ENCODE results near the gene ECE2.

Gene ECE2

DNA sequence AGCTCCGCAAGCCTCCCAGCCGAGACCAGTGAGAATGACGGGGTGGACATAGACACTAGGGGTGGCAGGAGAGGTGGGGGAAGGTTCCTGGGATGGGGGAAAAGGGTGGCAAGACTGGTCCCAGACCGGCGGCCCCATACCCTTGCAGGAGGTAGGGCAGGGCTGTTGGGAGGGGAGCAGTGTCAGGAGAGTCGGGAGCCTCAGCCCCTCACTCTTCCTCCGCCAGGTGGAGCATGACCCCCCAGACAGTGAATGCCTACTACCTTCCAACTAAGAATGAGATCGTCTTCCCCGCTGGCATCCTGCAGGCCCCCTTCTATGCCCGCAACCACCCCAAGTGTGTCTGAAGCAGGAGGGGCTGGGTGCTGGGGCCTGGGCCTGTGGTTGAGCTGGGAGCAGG lies 14.5 kb downstream of the ECE2 start:
- TF ChIP-seq, protein P1, sequence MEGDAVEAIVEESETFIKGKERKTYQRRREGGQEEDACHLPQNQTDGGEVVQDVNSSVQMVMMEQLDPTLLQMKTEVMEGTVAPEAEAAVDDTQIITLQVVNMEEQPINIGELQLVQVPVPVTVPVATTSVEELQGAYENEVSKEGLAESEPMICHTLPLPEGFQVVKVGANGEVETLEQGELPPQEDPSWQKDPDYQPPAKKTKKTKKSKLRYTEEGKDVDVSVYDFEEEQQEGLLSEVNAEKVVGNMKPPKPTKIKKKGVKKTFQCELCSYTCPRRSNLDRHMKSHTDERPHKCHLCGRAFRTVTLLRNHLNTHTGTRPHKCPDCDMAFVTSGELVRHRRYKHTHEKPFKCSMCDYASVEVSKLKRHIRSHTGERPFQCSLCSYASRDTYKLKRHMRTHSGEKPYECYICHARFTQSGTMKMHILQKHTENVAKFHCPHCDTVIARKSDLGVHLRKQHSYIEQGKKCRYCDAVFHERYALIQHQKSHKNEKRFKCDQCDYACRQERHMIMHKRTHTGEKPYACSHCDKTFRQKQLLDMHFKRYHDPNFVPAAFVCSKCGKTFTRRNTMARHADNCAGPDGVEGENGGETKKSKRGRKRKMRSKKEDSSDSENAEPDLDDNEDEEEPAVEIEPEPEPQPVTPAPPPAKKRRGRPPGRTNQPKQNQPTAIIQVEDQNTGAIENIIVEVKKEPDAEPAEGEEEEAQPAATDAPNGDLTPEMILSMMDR (IDR thresholded peaks at IDR 0.05; ENCODE audit: control insufficient read depth, insufficient read depth, low read depth, low read length, missing control alignments): no peak

DNA sequence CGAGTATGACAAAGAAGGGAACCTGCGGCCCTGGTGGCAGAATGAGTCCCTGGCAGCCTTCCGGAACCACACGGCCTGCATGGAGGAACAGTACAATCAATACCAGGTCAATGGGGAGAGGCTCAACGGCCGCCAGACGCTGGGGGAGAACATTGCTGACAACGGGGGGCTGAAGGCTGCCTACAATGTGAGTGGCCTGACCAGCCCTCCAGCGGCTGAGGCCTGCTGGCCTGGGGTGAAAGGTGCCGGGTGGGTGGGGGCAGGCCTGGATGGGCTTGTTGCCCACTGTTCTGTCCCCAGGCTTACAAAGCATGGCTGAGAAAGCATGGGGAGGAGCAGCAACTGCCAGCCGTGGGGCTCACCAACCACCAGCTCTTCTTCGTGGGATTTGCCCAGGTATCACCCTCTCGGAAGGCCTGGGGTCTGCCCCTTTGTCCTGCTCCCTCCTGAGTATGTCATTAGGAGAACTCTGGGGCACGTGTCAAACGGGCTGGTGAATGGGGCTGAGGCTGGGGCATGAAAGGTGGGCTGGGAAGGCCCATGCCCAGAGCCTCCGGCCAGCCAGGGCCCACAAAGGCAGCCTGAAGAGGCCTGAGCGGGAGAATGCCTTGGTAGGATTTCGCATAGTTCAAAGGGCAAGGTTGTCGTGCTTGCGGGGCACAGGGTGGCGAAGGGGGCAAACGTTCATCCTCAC lies 15.4 kb downstream of the ECE2 start:
- TF ChIP-seq, protein P1 (IDR thresholded peaks at IDR 0.05; ENCODE audit: control insufficient read depth, insufficient read depth, low read depth, low read length, missing control alignments): no peak
- no peak overlapping the region for H3K4me3 ChIP-seq (ENCODE audit: control insufficient read depth, low read depth, low read length)
- no peak for DNase-seq (ENCODE audit: low read depth)

More for the DNA sequence above, 14.5 kb downstream of the ECE2 start:
- DNase-seq (ENCODE audit: low read depth): no peak
- no peak overlapping the region for H3K4me3 ChIP-seq (ENCODE audit: control insufficient read depth, low read depth, low read length)

DNA sequence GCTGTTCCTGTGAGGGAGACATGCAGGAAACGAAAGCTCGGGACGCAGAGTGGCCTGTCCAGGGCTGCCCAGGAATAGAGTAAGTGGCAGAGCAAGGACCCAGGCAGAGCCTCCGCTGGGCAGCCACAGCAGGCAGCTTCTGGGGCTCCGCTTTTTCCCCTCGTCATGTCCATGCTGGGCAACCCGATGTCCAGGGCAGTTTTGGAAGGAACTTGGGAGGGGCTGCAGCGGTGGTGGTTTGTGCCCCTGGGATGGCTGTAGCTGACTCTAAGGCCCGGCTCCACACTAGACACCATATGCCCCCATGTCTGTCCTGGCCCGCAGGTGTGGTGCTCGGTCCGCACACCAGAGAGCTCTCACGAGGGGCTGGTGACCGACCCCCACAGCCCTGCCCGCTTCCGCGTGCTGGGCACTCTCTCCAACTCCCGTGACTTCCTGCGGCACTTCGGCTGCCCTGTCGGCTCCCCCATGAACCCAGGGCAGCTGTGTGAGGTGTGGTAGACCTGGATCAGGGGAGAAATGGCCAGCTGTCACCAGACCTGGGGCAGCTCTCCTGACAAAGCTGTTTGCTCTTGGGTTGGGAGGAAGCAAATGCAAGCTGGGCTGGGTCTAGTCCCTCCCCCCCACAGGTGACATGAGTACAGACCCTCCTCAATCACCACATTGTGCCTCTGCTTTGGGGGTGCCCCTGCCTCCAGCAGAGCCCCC lies 16.1 kb downstream of the ECE2 start:
- TF ChIP-seq, protein P1 (IDR thresholded peaks at IDR 0.05; ENCODE audit: control insufficient read depth, insufficient read depth, low read depth, low read length, missing control alignments): no peak
- no peak for DNase-seq (ENCODE audit: low read depth)
- H3K4me3 ChIP-seq (ENCODE audit: control insufficient read depth, low read depth, low read length): no peak overlapping the region

DNA sequence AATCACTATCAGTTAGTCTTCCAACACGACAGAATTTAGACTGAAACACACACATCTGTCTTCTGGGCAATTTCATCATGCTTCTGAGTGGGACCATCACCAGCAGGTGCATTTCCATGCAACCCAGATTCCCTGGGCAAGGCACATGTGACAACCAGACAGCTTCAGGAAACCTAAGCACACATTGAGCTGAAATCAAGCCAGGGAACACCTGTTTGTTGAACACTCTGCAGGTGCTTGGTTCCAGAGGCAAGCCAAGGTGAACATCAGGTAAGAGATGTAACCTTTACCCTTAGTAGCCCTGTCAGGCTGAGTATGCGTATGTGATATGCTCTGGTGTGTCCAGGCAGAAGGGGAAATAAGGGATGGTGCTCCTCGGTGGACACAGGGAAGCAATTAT lies 19.9 kb downstream of the ECE2 start:
- DNase-seq (ENCODE audit: low read depth): no peak
- no peak overlapping the region for H3K4me3 ChIP-seq (ENCODE audit: control insufficient read depth, low read depth, low read length)
- TF ChIP-seq, protein P1 (IDR thresholded peaks at IDR 0.05; ENCODE audit: control insufficient read depth, insufficient read depth, low read depth, low read length, missing control alignments): no peak

DNA sequence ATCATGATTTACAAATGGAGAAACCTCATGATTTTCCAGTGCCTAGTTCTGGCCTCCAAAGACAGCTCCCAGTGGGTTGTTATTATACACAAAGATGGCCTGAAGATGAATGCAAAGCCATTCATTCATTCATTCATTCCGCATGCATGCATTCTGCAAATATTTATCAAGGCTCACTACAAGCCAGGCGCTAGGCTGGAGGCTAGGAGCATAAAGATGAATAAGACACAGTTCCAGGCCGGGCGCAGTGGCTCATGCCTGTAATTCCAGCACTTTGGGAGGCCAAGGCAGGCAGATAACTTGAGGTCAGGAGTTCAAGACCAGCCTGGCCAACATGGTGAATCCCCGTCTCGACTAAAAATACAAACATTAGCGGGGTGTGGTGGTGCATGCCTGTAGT lies 20.8 kb downstream of the ECE2 start:
- no peak for DNase-seq (ENCODE audit: low read depth)
- H3K4me3 ChIP-seq (ENCODE audit: control insufficient read depth, low read depth, low read length): no peak overlapping the region
- TF ChIP-seq, protein P1 (IDR thresholded peaks at IDR 0.05; ENCODE audit: control insufficient read depth, insufficient read depth, low read depth, low read length, missing control alignments): no peak

DNA sequence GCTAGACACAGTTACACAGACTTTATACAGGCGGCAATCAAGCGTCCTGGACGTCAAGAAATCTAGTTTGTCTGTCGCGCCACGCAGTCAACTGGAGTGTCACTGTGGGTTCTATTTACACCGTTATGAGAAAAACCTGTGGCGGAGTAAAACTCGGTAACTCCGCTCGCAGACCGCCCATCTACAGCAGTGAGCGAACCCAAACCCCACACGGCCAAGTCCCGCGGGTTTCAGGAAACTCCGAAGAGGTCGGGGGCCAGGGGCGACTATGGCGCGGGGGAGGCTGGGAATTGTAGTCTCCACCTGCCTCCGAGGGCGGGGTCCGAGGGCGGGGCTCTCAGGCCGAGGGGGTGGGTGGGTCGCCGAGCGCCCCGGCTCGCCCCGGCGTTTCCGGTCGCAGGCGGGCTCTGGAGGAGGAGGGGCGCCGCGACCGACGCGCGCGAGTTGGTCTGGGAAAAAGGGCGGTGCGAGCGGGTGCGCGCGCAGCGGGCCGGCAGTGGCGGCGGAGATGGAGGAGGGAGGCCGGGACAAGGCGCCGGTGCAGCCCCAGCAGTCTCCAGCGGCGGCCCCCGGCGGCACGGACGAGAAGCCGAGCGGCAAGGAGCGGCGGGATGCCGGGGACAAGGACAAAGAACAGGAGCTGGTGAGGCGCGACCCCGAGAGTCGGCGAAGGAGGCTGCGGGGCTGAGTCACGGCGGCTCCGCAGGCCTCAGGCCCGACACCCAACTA lies 23.1 kb downstream of the ECE2 start, which contains the start of gene PSMD2:
Gene PSMD2 (plus strand): TSS at position 483 of the 729 bp plus-strand sequence. CDS start 26 bp downstream, at position 509.
- TF ChIP-seq, protein P1 (IDR thresholded peaks at IDR 0.05; ENCODE audit: control insufficient read depth, insufficient read depth, low read depth, low read length, missing control alignments): no peak
- H3K4me3 ChIP-seq (ENCODE audit: control insufficient read depth, low read depth, low read length): peak within 1 kb of the TSS; percentile 72
- peak; percentile 75 for DNase-seq (ENCODE audit: low read depth)

All from AG09309 (cell line).